ENCODE measurements around the gene ATP6V1D. TPM values are rescaled to one million over a fixed set of nuclear protein-coding genes. Genes with fewer than 3 reads are reported as not detected.
"Not testable (repeated sequence)": the region's sequence is repeated elsewhere in the genome, so short reads cannot be mapped to it uniquely, and the experiment has no call there.

ATP6V1D gene
- total RNA-seq (2014; rRNA removed; shearing (Covaris generic); ENCODE audit: low replicate concordance) = 79.5 and 88.5 TPM in 2 replicates

DNA sequence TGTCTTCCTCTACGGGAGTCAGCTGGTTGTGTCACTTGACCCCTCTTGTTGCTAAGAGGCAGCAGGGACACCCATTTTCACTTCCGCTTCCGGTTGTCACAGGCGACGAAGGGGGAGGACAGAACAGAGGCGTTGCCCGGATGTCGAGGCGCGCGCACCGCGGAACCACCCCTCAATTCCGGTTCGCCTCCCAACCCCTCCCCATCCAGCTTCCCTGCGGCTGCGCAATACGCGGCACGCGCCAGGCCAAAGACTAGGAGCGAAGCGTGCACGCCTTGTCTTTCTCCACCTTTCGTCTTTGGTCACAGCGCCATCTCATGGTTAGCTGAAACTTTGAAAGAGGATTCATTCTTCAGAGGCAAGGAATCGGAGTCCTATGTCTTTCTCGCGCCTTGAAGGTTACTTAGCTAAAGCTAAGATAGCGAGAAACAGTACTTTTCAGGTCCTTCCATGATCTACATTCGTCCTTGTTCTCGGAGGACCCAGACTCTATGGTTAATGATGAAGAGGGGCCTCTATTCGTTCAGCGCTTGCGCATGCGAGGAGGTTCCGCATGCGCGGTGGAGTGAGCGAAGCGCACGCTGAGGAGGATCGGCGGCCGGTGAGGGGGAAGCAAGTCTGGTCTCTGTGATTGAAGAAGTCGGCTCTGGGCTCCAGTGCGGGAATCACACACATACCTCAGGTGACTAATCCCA lies at the start of gene ATP6V1D, which contains the start of gene EIF2S1:
TSS of gene ATP6V1D (minus strand) at position 30 of the 695 bp plus-strand sequence. CDS start 106 bp downstream, outside the sequence.
TSS of gene EIF2S1 (plus strand) at position 554 of the 695 bp plus-strand sequence. CDS start 4,440 bp downstream, outside the sequence.
- peaks cover 34% of the 10 kb centered on the region for H3K36me3 ChIP-seq (ENCODE audit: insufficient read depth, low read length)
- peaks cover 95% of the 10 kb centered on the region for H3K79me2 ChIP-seq (ENCODE audit: low read length)
- no peaks in the 10 kb centered on the region for H3K27me3 ChIP-seq (ENCODE audit: low read length)
- H3K9me2 ChIP-seq (replicated peaks; ENCODE audit: insufficient read depth, low read length) = no peaks in the 10 kb centered on the region
- peak within 1 kb of the TSS; percentile 88 for H3K4me2 ChIP-seq (ENCODE audit: low read depth, low read length, poor library complexity, severe bottlenecking)
- peak within 1 kb of the TSS; percentile 97 for H2AFZ ChIP-seq (ENCODE audit: low read length)
- H3K27ac ChIP-seq (ENCODE audit: low read length) = peak within 1 kb of the TSS; percentile 87
- peaks cover 33% of the 10 kb centered on the region for H4K20me1 ChIP-seq (ENCODE audit: insufficient read depth, low read depth, low read length)
- H3K4me3 ChIP-seq (ENCODE audit: low read length) = peak within 1 kb of the TSS; percentile 78
- H3K9me3 ChIP-seq (ENCODE audit: low read length) = no peaks in the 10 kb centered on the region
- peak; percentile 100 for DNase-seq
- peaks cover 55% of the 10 kb centered on the region for H3K4me1 ChIP-seq (ENCODE audit: low read length)
- peak within 1 kb of the TSS; percentile 92 for H3K9ac ChIP-seq (ENCODE audit: low read length)

GRCh38 chr14:67408122-67408801 lies 48.7 kb upstream of the ATP6V1D start:
- not testable (repeated sequence) for H4K20me1 ChIP-seq (ENCODE audit: insufficient read depth, low read depth, low read length); H3K27me3 ChIP-seq (ENCODE audit: low read length); H3K27ac ChIP-seq (ENCODE audit: low read length); H3K9me2 ChIP-seq (replicated peaks; ENCODE audit: insufficient read depth, low read length); H3K9ac ChIP-seq (ENCODE audit: low read length); H3K4me1 ChIP-seq (ENCODE audit: low read length); H3K9me3 ChIP-seq (ENCODE audit: low read length); H3K4me2 ChIP-seq (ENCODE audit: low read depth, low read length, poor library complexity, severe bottlenecking); H3K4me3 ChIP-seq (ENCODE audit: low read length); DNase-seq; H3K36me3 ChIP-seq (ENCODE audit: insufficient read depth, low read length); H3K79me2 ChIP-seq (ENCODE audit: low read length); H2AFZ ChIP-seq (ENCODE audit: low read length)

- Histone ChIP-seq H3K9ac (ENCODE audit: low read length) (no peak overlapping the region), H3K27ac (ENCODE audit: low read length) (no peak overlapping the region), H2AFZ (ENCODE audit: low read length) (no peak overlapping the region), H3K4me3 (ENCODE audit: low read length) (no peak overlapping the region), H3K9me3 (ENCODE audit: low read length) (no peaks in the 10 kb centered on the region), H3K4me2 (ENCODE audit: low read depth, low read length, poor library complexity, severe bottlenecking) (no peak overlapping the region), H3K79me2 (ENCODE audit: low read length) (no peaks in the 10 kb centered on the region), H3K4me1 (ENCODE audit: low read length) (no peaks in the 10 kb centered on the region), H4K20me1 (ENCODE audit: insufficient read depth, low read depth, low read length) (no peaks in the 10 kb centered on the region), H3K27me3 (ENCODE audit: low read length) (no peaks in the 10 kb centered on the region), H3K36me3 (ENCODE audit: insufficient read depth, low read length) (no peaks in the 10 kb centered on the region), H3K9me2 (replicated peaks; ENCODE audit: insufficient read depth, low read length) (no peaks in the 10 kb centered on the region)
- DNase-seq = no peak
Measured at GRCh38 chr14:67405771-67406170, 46.2 kb upstream of the ATP6V1D start.

DNA sequence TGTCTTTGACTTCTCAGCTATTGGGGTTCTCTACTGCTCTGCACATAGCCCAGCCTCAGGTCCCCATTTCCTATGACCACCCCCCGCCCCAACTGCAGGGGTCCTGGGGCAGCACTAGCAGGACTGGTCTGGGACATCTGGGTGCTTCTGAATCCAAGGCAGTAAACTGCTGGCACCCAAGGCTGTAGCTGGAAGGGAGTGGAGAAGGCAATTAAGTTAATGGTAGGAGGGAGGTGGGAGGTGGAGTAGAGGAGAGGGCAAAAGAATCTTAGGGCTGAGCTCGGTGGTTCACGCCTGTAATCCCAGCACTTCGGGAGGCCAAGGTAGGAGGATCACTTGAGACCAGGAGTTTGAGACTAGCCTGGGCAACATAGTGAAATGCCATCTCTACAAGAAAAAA lies 40.8 kb upstream of the ATP6V1D start:
- no peak overlapping the region; the same call in 1 of the 2 replicates for H3K9ac ChIP-seq (ENCODE audit: low read length)
- no peaks in the 10 kb centered on the region for H3K9me2 ChIP-seq (replicated peaks; ENCODE audit: insufficient read depth, low read length)
- no peak for DNase-seq
- no peaks in the 10 kb centered on the region for H3K4me1 ChIP-seq (ENCODE audit: low read length)
- H3K4me2 ChIP-seq (ENCODE audit: low read depth, low read length, poor library complexity, severe bottlenecking) = no peak overlapping the region
- H3K9me3 ChIP-seq (ENCODE audit: low read length) = no peaks in the 10 kb centered on the region
- H2AFZ ChIP-seq (ENCODE audit: low read length) = no peak overlapping the region; the same call in 1 of the 2 replicates
- no peak overlapping the region for H3K27ac ChIP-seq (ENCODE audit: low read length)
- no peaks in the 10 kb centered on the region for H3K36me3 ChIP-seq (ENCODE audit: insufficient read depth, low read length)
- no peaks in the 10 kb centered on the region for H3K79me2 ChIP-seq (ENCODE audit: low read length)
- H3K4me3 ChIP-seq (ENCODE audit: low read length) = no peak overlapping the region
- no peaks in the 10 kb centered on the region for H3K27me3 ChIP-seq (ENCODE audit: low read length)
- H4K20me1 ChIP-seq (ENCODE audit: insufficient read depth, low read depth, low read length) = no peaks in the 10 kb centered on the region

GRCh38 chr14:67397536-67397935 lies 37.9 kb upstream of the ATP6V1D start:
- H2AFZ ChIP-seq (ENCODE audit: low read length) = no peak overlapping the region
- no peak overlapping the region for H3K4me3 ChIP-seq (ENCODE audit: low read length)
- H3K27me3 ChIP-seq (ENCODE audit: low read length) = no peaks in the 10 kb centered on the region
- no peaks in the 10 kb centered on the region for H3K36me3 ChIP-seq (ENCODE audit: insufficient read depth, low read length)
- no peaks in the 10 kb centered on the region for H3K9me3 ChIP-seq (ENCODE audit: low read length)
- DNase-seq = no peak
- no peaks in the 10 kb centered on the region for H3K4me1 ChIP-seq (ENCODE audit: low read length)
- no peak overlapping the region for H3K9ac ChIP-seq (ENCODE audit: low read length)
- H3K4me2 ChIP-seq (ENCODE audit: low read depth, low read length, poor library complexity, severe bottlenecking) = no peak overlapping the region
- no peak overlapping the region for H3K27ac ChIP-seq (ENCODE audit: low read length)
- no peaks in the 10 kb centered on the region for H3K9me2 ChIP-seq (replicated peaks; ENCODE audit: insufficient read depth, low read length)
- H4K20me1 ChIP-seq (ENCODE audit: insufficient read depth, low read depth, low read length) = no peaks in the 10 kb centered on the region
- H3K79me2 ChIP-seq (ENCODE audit: low read length) = no peaks in the 10 kb centered on the region

- Histone ChIP-seq H3K4me2 (ENCODE audit: low read depth, low read length, poor library complexity, severe bottlenecking) (no peak overlapping the region), H3K4me1 (ENCODE audit: low read length) (no peaks in the 10 kb centered on the region), H3K4me3 (ENCODE audit: low read length) (no peak overlapping the region), H3K9ac (ENCODE audit: low read length) (no peak overlapping the region), H3K79me2 (ENCODE audit: low read length) (no peaks in the 10 kb centered on the region), H3K27me3 (ENCODE audit: low read length) (no peaks in the 10 kb centered on the region), H2AFZ (ENCODE audit: low read length) (no peak overlapping the region), H3K9me3 (ENCODE audit: low read length) (no peaks in the 10 kb centered on the region), H3K27ac (ENCODE audit: low read length) (no peak overlapping the region), H3K36me3 (ENCODE audit: insufficient read depth, low read length) (no peaks in the 10 kb centered on the region), H3K9me2 (replicated peaks; ENCODE audit: insufficient read depth, low read length) (no peaks in the 10 kb centered on the region), H4K20me1 (ENCODE audit: insufficient read depth, low read depth, low read length) (no peaks in the 10 kb centered on the region)
- no peak for DNase-seq
Measured at GRCh38 chr14:67396381-67396970, 36.9 kb upstream of the ATP6V1D start.

- H3K9ac ChIP-seq (ENCODE audit: low read length) = no peak overlapping the region
- no peak overlapping the region for H3K4me3 ChIP-seq (ENCODE audit: low read length)
- DNase-seq = no peak
- H3K9me2 ChIP-seq (replicated peaks; ENCODE audit: insufficient read depth, low read length) = no peaks in the 10 kb centered on the region
- H3K27ac ChIP-seq (ENCODE audit: low read length) = no peak overlapping the region
- no peaks in the 10 kb centered on the region for H3K9me3 ChIP-seq (ENCODE audit: low read length)
- no peak overlapping the region for H2AFZ ChIP-seq (ENCODE audit: low read length)
- no peak overlapping the region for H3K4me2 ChIP-seq (ENCODE audit: low read depth, low read length, poor library complexity, severe bottlenecking)
- H3K79me2 ChIP-seq (ENCODE audit: low read length) = no peaks in the 10 kb centered on the region
- no peaks in the 10 kb centered on the region for H3K36me3 ChIP-seq (ENCODE audit: insufficient read depth, low read length)
- no peaks in the 10 kb centered on the region for H4K20me1 ChIP-seq (ENCODE audit: insufficient read depth, low read depth, low read length)
- no peaks in the 10 kb centered on the region for H3K27me3 ChIP-seq (ENCODE audit: low read length)
- H3K4me1 ChIP-seq (ENCODE audit: low read length) = no peaks in the 10 kb centered on the region
Measured at GRCh38 chr14:67395876-67396189, 36.2 kb upstream of the ATP6V1D start.

GRCh38 chr14:67395086-67395875 lies 35.7 kb upstream of the ATP6V1D start:
- DNase-seq = no peak
- no peaks in the 10 kb centered on the region for H3K4me1 ChIP-seq (ENCODE audit: low read length)
- H3K9ac ChIP-seq (ENCODE audit: low read length) = no peak overlapping the region
- H3K27me3 ChIP-seq (ENCODE audit: low read length) = no peaks in the 10 kb centered on the region
- H2AFZ ChIP-seq (ENCODE audit: low read length) = no peak overlapping the region
- no peaks in the 10 kb centered on the region for H3K36me3 ChIP-seq (ENCODE audit: insufficient read depth, low read length)
- no peak overlapping the region for H3K27ac ChIP-seq (ENCODE audit: low read length)
- H3K4me3 ChIP-seq (ENCODE audit: low read length) = no peak overlapping the region
- no peaks in the 10 kb centered on the region for H4K20me1 ChIP-seq (ENCODE audit: insufficient read depth, low read depth, low read length)
- H3K9me3 ChIP-seq (ENCODE audit: low read length) = no peaks in the 10 kb centered on the region
- H3K9me2 ChIP-seq (replicated peaks; ENCODE audit: insufficient read depth, low read length) = no peaks in the 10 kb centered on the region
- no peaks in the 10 kb centered on the region for H3K79me2 ChIP-seq (ENCODE audit: low read length)
- no peak overlapping the region for H3K4me2 ChIP-seq (ENCODE audit: low read depth, low read length, poor library complexity, severe bottlenecking)

All from Karpas-422 (cell line).